IMR-90 (cell line): ENCODE measurements around the gene CUBN. TPM values are rescaled to one million over a fixed set of nuclear protein-coding genes. Genes with fewer than 3 reads are reported as not detected.

Source experiments
- ATAC-seq: fragments of 200-7000 bp; cut with Tn5 transposase; 2 replicates; pipeline ENCODE4 v1.9.1; 2020; ENCODE audit warnings: low read depth, mild to moderate bottlenecking, moderate library complexity
- BruUV-seq: library from RNA; stranded (reverse); fragments of 400-500 nt; replicated peaks from 2 replicates; lab custom pipeline; 2021; lab: Mats Ljungman, UMichigan
- CTCF ChIA-PET: fragments of 300-600 bp; formaldehyde crosslinking; extraction: SDS; loops from one replicate; lab custom pipeline; 2021; ENCODE audit warnings: antibody characterized with exemption; lab: Yijun Ruan, JAX
- POLR2A ChIA-PET: fragments of 300-600 bp; sonication (Branson Sonifier 250); formaldehyde crosslinking; loops from one replicate; lab custom pipeline; 2022; ENCODE audit warnings: antibody characterized with exemption; ENCODE audit not compliant: unreplicated experiment; lab: Charles Lee
- DNase-seq: peaks from one replicate; pipeline ENCODE4 v3.0.0; 2013
- H2AFZ ChIP-seq: replicated peaks from 2 replicates; pipeline ENCODE3; 2013; ENCODE audit warnings: low read length, mild to moderate bottlenecking; ENCODE audit not compliant: poor library complexity
- H2AK5ac ChIP-seq: 2 replicates; pipeline ENCODE4 v1.6.1; 2013; ENCODE audit warnings: low read depth, low read length, inconsistent platforms
- H2AK9ac ChIP-seq: replicated peaks from 2 replicates; pipeline ENCODE3; 2013; ENCODE audit warnings: mild to moderate bottlenecking, low read depth, low read length, moderate library complexity; ENCODE audit not compliant: poor library complexity
- H2BK120ac ChIP-seq: 2 replicates; pipeline ENCODE4 v1.6.1; 2013; ENCODE audit warnings: low read depth, low read length, inconsistent platforms
- H2BK15ac ChIP-seq: 3 replicates; pipeline ENCODE4 v1.6.1; 2013; ENCODE audit warnings: low read depth, low read length, inconsistent platforms
- H2BK20ac ChIP-seq: 2 replicates; pipeline ENCODE4 v1.6.1; 2013; ENCODE audit warnings: low read depth, mild to moderate bottlenecking, inconsistent platforms, low read length, moderate library complexity
- H2BK5ac ChIP-seq: 2 replicates; pipeline ENCODE4 v1.6.1; 2013; ENCODE audit warnings: mild to moderate bottlenecking, low read depth, low read length, inconsistent platforms; ENCODE audit not compliant: poor library complexity, severe bottlenecking
- H3K14ac ChIP-seq: replicated peaks from 2 replicates; pipeline ENCODE4 v1.6.1; 2013; ENCODE audit warnings: low read depth, low read length, inconsistent platforms
- H3K18ac ChIP-seq: 2 replicates; pipeline ENCODE4 v1.6.1; 2013; ENCODE audit warnings: low read depth, low read length, control low read depth
- H3K23ac ChIP-seq: 2 replicates; pipeline ENCODE4 v1.6.1; 2013; ENCODE audit warnings: low read depth, low read length, inconsistent platforms
- H3K27ac ChIP-seq: 2 replicates; pipeline ENCODE4 v1.5.1; 2013; ENCODE audit warnings: mild to moderate bottlenecking, control low read depth, low read length; ENCODE audit not compliant: insufficient read depth
- H3K27me3 ChIP-seq: 2 replicates; pipeline ENCODE4 v1.6.1; 2013; ENCODE audit warnings: low read length; ENCODE audit not compliant: control insufficient read depth, insufficient read depth
- H3K36me3 ChIP-seq: 2 replicates; pipeline ENCODE4 v1.6.1; 2013; ENCODE audit warnings: low read length, mixed read lengths; ENCODE audit not compliant: control insufficient read depth, insufficient read depth
- H3K4ac ChIP-seq: 2 replicates; pipeline ENCODE4 v1.6.1; 2013; ENCODE audit warnings: low read depth, low read length, inconsistent platforms
- H3K4me1 ChIP-seq: 2 replicates; pipeline ENCODE4 v1.6.1; 2013; ENCODE audit warnings: low read length, mixed read lengths; ENCODE audit not compliant: control insufficient read depth, insufficient read depth
- H3K4me2 ChIP-seq: 2 replicates; pipeline ENCODE4 v1.6.1; 2013; ENCODE audit warnings: low read depth, mild to moderate bottlenecking, control low read depth, low read length, moderate library complexity
- H3K4me3 ChIP-seq: 2 replicates; pipeline ENCODE4 v1.5.1; 2013; ENCODE audit warnings: low read depth, mild to moderate bottlenecking, control low read depth, low read length, moderate library complexity; ENCODE audit not compliant: insufficient read depth
- H3K56ac ChIP-seq: 2 replicates; pipeline ENCODE4 v1.6.1; 2013; ENCODE audit warnings: low read length, inconsistent platforms; ENCODE audit not compliant: insufficient read depth; ENCODE audit errors: extremely low read depth
- H3K79me1 ChIP-seq, 2 experiments: 2 replicates each; pipeline ENCODE4 v1.6.1; 2013; ENCODE audit warnings: low read length in 2 of 2, inconsistent platforms in 1 of 2, low read depth in 1 of 2
- H3K9ac ChIP-seq: 2 replicates; pipeline ENCODE4 v1.6.1; 2013; ENCODE audit warnings: low read depth, low read length, control low read depth
- H3K9me1 ChIP-seq: 2 replicates; pipeline ENCODE4 v1.6.1; 2013; ENCODE audit warnings: low read length, inconsistent platforms; ENCODE audit not compliant: insufficient read depth
- H3K9me3 ChIP-seq: 2 replicates; pipeline ENCODE4 v1.6.1; 2013; ENCODE audit warnings: low read length; ENCODE audit not compliant: control insufficient read depth, insufficient read depth
- H4K20me1 ChIP-seq: 2 replicates; pipeline ENCODE4 v1.6.1; 2013; ENCODE audit warnings: low read length, inconsistent platforms; ENCODE audit not compliant: insufficient read depth
- H4K5ac ChIP-seq: 2 replicates; pipeline ENCODE4 v1.6.1; 2013; ENCODE audit warnings: mild to moderate bottlenecking, low read depth, low read length, control low read depth
- H4K8ac ChIP-seq, 2 experiments: 2 replicates each; pipeline ENCODE4 v1.6.1; 2013; ENCODE audit warnings: low read depth in 2 of 2, low read length in 2 of 2, control low read depth in 1 of 2, inconsistent platforms in 1 of 2
- H4K91ac ChIP-seq: 2 replicates; pipeline ENCODE4 v1.6.1; 2013; ENCODE audit warnings: low read depth, low read length, inconsistent platforms; ENCODE audit not compliant: insufficient read depth
- BHLHE40 ChIP-seq: fragments of 150-350 bp; IDR thresholded peaks from 2 replicates; pipeline ENCODE4 v1.6.1; 2016; ENCODE audit warnings: mild to moderate bottlenecking, low read depth, low read length
- CEBPB ChIP-seq: IDR thresholded peaks from 2 replicates; pipeline ENCODE4 v1.6.1; 2012; ENCODE audit warnings: low read depth, low read length, improper control_type of control experiment
- CHD1 ChIP-seq: IDR thresholded peaks from 2 replicates; pipeline ENCODE4 v1.6.1; 2012; ENCODE audit warnings: low read depth, low read length, improper control_type of control experiment
- FOS ChIP-seq: fragments of 150-350 bp; IDR thresholded peaks from 2 replicates; pipeline ENCODE4 v1.6.1; 2016; ENCODE audit warnings: low read depth, low read length
- MAFK ChIP-seq: IDR thresholded peaks from 2 replicates; pipeline ENCODE4 v1.6.1; 2012; ENCODE audit warnings: low read depth, low read length, improper control_type of control experiment
- MAZ ChIP-seq: IDR thresholded peaks from 2 replicates; pipeline ENCODE4 v1.6.1; 2012; ENCODE audit warnings: low read depth, mild to moderate bottlenecking, low read length, improper control_type of control experiment, moderate library complexity, borderline replicate concordance
- MXI1 ChIP-seq: IDR thresholded peaks from 2 replicates; pipeline ENCODE4 v1.6.1; 2012; ENCODE audit warnings: low read depth, mild to moderate bottlenecking, low read length, moderate library complexity, borderline replicate concordance
- NFE2L2 ChIP-seq: fragments of 150-350 bp; IDR thresholded peaks from 2 replicates; pipeline ENCODE4 v1.6.1; 2016; ENCODE audit warnings: low read depth, mild to moderate bottlenecking, low read length
- POLR2A ChIP-seq: IDR thresholded peaks from 2 replicates; pipeline ENCODE4 v1.6.1; 2012; ENCODE audit warnings: mild to moderate bottlenecking, low read depth, low read length
- RAD21 ChIP-seq: IDR thresholded peaks from 2 replicates; pipeline ENCODE4 v1.6.1; 2012; ENCODE audit warnings: low read length, improper control_type of control experiment
- RCOR1 ChIP-seq: IDR thresholded peaks from 2 replicates; pipeline ENCODE4 v1.6.1; 2012; ENCODE audit warnings: mild to moderate bottlenecking, low read length, improper control_type of control experiment; ENCODE audit not compliant: insufficient replicate concordance
- RFX5 ChIP-seq: IDR thresholded peaks from 2 replicates; pipeline ENCODE4 v1.8.0; 2012; ENCODE audit warnings: low read depth, mild to moderate bottlenecking, low read length, moderate library complexity
- SMC3 ChIP-seq: fragments of 150-350 bp; IDR thresholded peaks from 2 replicates; pipeline ENCODE4 v1.6.1; 2016; ENCODE audit warnings: low read depth, mild to moderate bottlenecking, antibody characterized with exemption, low read length, moderate library complexity
- WGBS, 2 experiments: methylation state at CpG; one replicate each; pipeline versions ENCODE4 v1.1.5 to v1.1.7; 2013; ENCODE audit warnings: missing lambda C conversion rate in 2 of 2; ENCODE audit not compliant: insufficient read length in 1 of 2; ENCODE audit errors: extremely low coverage in 2 of 2; 5-methylcytosine and 5-hydroxymethylcytosine counted together
- dilution Hi-C: fragments of 300-500 bp; cut with HindIII; formaldehyde crosslinking; loops from one replicate; pipeline ENCODE4 v1.14.3; 2018; ENCODE audit warnings: low sequenced_read_pairs; ENCODE audit not compliant: unreplicated experiment
- in situ Hi-C: fragments of 300-500 bp; cut with MboI; formaldehyde crosslinking; loops from 3 replicates; pipeline ENCODE4 v1.14.3; 2019; ENCODE audit warnings: low sequenced_read_pairs, inconsistent platforms, mixed read lengths
- intact Hi-C: fragments of 100-400 bp; cut with micrococcal nuclease; formaldehyde crosslinking; loops from 2 replicates; pipeline ENCODE4 v1.10.0; 2022
- polyA plus RNA-seq, 3 experiments: library from polyadenylated mRNA; depleted of rRNA; stranded (reverse); fragments of >200 nt; gene quantifications; 2 replicates each; pipeline ENCODE4 v1.2.3, GENCODE V29; 2012; ENCODE audit warnings: low replicate concordance in 1 of 3
- total RNA-seq: library from RNA; depleted of rRNA; stranded (reverse); fragments of >200 nt; gene quantifications from 2 replicates; pipeline ENCODE4 v1.2.3, GENCODE V29; 2012
- TF ChIP-seq, protein P1 (sequence below): fragments of 150-350 bp; IDR thresholded peaks from 2 replicates; pipeline ENCODE4 v1.6.1; 2017; ENCODE audit warnings: mild to moderate bottlenecking, antibody characterized with exemption, low read length, low read depth
- TF ChIP-seq, protein P2 (sequence below): fragments of 150-350 bp; IDR thresholded peaks from 2 replicates; pipeline ENCODE4 v1.6.1; 2016; ENCODE audit warnings: low read depth, mild to moderate bottlenecking, low read length, moderate library complexity, borderline replicate concordance
- TF ChIP-seq, protein P3 (sequence below): conservative IDR thresholded peaks from 2 replicates; pipeline ENCODE4 v1.5.1; 2012; ENCODE audit warnings: mild to moderate bottlenecking, low read depth, low read length, improper control_type of control experiment

CUBN gene
- total and polyA plus RNA-seq, 2 of the 4 experiments (the other 2 are of a cell fraction) = 0.19 to 0.54 TPM

DNA sequence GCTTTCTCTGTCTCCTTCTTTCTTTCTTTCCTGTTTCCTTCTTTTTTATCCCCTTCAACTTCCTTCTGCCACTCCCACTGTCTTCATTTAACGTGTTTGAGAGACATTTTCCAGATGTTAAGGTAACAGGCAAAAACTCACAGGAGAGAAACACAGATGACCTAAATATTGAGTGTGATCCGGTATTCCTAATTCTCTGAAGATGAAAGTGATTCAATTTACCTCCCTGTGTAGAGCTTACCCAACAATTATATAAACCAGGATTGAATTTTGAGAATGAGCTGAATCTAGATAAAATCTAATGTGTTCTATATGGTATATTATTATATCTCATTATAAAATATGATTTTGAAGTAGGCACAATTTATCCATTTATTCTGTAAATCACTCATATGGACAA lies 265.8 kb downstream of the CUBN start:
- H2BK15ac ChIP-seq = no peak overlapping the region
- dilution Hi-C loops = no loop called here
- H2AFZ ChIP-seq = no peak overlapping the region
- no peaks in the 10 kb centered on the region for H3K79me1 ChIP-seq
- H3K56ac ChIP-seq = no peak overlapping the region
- no peak overlapping the region for H2BK120ac ChIP-seq
- H3K23ac ChIP-seq = no peak overlapping the region
- no CpG with 5 or more reads among the region's 2 CpGs for WGBS, 2 experiments
- H3K4me1 ChIP-seq = peaks cover 3% of the 10 kb centered on the region
- no peaks in the 10 kb centered on the region for H3K9me1 ChIP-seq
- no peaks in the 10 kb centered on the region for H3K36me3 ChIP-seq
- in situ Hi-C loops = no loop called here
- H3K9ac ChIP-seq = no peak overlapping the region
- no peak overlapping the region for H3K4me3 ChIP-seq
- no peak overlapping the region for H2BK20ac ChIP-seq
- H2AK9ac ChIP-seq = no peak overlapping the region
- TF ChIP-seq NFE2L2 = no peak
- TF ChIP-seq RAD21 = no peak
- no peak for TF ChIP-seq RFX5
- TF ChIP-seq CEBPB = no peak
- TF ChIP-seq, protein P1, sequence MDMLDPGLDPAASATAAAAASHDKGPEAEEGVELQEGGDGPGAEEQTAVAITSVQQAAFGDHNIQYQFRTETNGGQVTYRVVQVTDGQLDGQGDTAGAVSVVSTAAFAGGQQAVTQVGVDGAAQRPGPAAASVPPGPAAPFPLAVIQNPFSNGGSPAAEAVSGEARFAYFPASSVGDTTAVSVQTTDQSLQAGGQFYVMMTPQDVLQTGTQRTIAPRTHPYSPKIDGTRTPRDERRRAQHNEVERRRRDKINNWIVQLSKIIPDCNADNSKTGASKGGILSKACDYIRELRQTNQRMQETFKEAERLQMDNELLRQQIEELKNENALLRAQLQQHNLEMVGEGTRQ = no peak
- no peak for TF ChIP-seq BHLHE40
- TF ChIP-seq, protein P2, sequence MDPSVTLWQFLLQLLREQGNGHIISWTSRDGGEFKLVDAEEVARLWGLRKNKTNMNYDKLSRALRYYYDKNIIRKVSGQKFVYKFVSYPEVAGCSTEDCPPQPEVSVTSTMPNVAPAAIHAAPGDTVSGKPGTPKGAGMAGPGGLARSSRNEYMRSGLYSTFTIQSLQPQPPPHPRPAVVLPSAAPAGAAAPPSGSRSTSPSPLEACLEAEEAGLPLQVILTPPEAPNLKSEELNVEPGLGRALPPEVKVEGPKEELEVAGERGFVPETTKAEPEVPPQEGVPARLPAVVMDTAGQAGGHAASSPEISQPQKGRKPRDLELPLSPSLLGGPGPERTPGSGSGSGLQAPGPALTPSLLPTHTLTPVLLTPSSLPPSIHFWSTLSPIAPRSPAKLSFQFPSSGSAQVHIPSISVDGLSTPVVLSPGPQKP = no peak
- no peak for TF ChIP-seq MXI1
- no peak for TF ChIP-seq MAFK
- TF ChIP-seq SMC3 = no peak
- TF ChIP-seq MAZ = no peak
- TF ChIP-seq, protein P3, sequence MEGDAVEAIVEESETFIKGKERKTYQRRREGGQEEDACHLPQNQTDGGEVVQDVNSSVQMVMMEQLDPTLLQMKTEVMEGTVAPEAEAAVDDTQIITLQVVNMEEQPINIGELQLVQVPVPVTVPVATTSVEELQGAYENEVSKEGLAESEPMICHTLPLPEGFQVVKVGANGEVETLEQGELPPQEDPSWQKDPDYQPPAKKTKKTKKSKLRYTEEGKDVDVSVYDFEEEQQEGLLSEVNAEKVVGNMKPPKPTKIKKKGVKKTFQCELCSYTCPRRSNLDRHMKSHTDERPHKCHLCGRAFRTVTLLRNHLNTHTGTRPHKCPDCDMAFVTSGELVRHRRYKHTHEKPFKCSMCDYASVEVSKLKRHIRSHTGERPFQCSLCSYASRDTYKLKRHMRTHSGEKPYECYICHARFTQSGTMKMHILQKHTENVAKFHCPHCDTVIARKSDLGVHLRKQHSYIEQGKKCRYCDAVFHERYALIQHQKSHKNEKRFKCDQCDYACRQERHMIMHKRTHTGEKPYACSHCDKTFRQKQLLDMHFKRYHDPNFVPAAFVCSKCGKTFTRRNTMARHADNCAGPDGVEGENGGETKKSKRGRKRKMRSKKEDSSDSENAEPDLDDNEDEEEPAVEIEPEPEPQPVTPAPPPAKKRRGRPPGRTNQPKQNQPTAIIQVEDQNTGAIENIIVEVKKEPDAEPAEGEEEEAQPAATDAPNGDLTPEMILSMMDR = no peak
- no peak for TF ChIP-seq CHD1
- no peak for TF ChIP-seq RCOR1
- no peak for TF ChIP-seq FOS
- TF ChIP-seq POLR2A = no peak
- H4K8ac ChIP-seq = no peak overlapping the region
- H2AK5ac ChIP-seq = no peak overlapping the region
- H3K27me3 ChIP-seq = no peaks in the 10 kb centered on the region
- H3K9me3 ChIP-seq = no peaks in the 10 kb centered on the region
- H3K27ac ChIP-seq = no peak overlapping the region
- no peak overlapping the region for H3K14ac ChIP-seq
- H2BK5ac ChIP-seq = no peak overlapping the region
- H3K18ac ChIP-seq = no peak overlapping the region
- ATAC-seq = no peak
- ChIA-PET CTCF (interaction anchor here (0.9 to 1.2 kb wide), 2 partner anchors 11 to 123 kb away, joined by 4 to 5 read pairs; no protein-coding TSS in a partner anchor), POLR2A (interaction anchor here (0.6 kb wide), 1 partner anchor 603 kb away, joined by 22 read pairs; no protein-coding TSS in a partner anchor)
- H4K20me1 ChIP-seq = no peaks in the 10 kb centered on the region
- intact Hi-C loops = no loop called here
- BruUV-seq = no TSS peak
- no peak overlapping the region for H3K4me2 ChIP-seq
- no peak overlapping the region for H3K4ac ChIP-seq
- DNase-seq = no peak
- H4K5ac ChIP-seq = no peak overlapping the region
- no peak overlapping the region for H4K91ac ChIP-seq
